Lower leg skin (tissue), 3 donors: Measurements from ENCODE around the gene TFF2.

Experiments
- CTCF ChIP-seq, 3 donors: fragments of 450-650 bp; IDR thresholded peaks; one replicate each; pipeline ENCODE4 v1.5.1; 2016; ENCODE audit warnings: antibody characterized with exemption in 3 of 3, mild to moderate bottlenecking in 3 of 3, moderate library complexity in 2 of 3
- POLR2A ChIP-seq, 2 donors: fragments of 450-650 bp; IDR thresholded peaks; one replicate each; pipeline ENCODE4 v1.6.1; 2016 to 2017; ENCODE audit warnings: antibody characterized with exemption in 2 of 2, mild to moderate bottlenecking in 1 of 2, moderate library complexity in 1 of 2

- no peak for TF ChIP-seq CTCF (IDR thresholded peaks at IDR 0.05)
- TF ChIP-seq POLR2A (IDR thresholded peaks at IDR 0.05): no peak
Observed at GRCh38 chr21:42311160-42311559, 39.6 kb downstream of the TFF2 start.
